Measurements from ENCODE around the gene NDUFA13. TPM values are rescaled to one million over a fixed set of nuclear protein-coding genes. Genes with fewer than 3 reads are reported as not detected.

NDUFA13 gene
- total RNA-seq, 1 donor = 68.8 TPM

- Histone ChIP-seq H3K4me1 (ENCODE audit: insufficient read depth, low read length) (peaks cover 31% of the 10 kb centered on the region), H3K9me3 (ENCODE audit: low read depth, low read length) (no peaks in the 10 kb centered on the region), H3K27me3 (ENCODE audit: insufficient read depth, low read length) (peaks cover 16% of the 10 kb centered on the region), H3K4me3 (ENCODE audit: low read length) (no peak overlapping the region)
Observed at GRCh38 chr19:19542507-19542906, 26.5 kb downstream of the NDUFA13 start.

DNA sequence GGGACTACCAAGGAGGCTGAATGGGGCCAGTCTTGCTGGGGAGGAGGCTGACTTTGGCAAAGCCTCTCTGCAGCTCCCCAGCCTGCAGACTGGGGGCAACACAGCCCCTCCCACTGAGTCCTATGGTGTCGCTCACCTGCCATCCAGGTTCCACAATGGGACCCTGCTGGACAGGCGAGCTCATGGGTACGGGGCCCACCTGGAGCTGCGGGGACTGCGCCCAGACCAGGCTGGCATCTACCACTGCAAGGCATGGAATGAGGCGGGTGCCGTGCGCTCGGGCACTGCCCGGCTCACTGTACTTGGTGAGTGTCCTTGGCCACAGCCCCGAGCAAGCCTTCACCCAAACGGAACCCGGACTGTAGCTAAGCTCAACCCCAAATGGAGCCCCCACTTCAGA, 27.1 kb downstream of the NDUFA13 start:
- Histone ChIP-seq H3K4me3 (ENCODE audit: low read length) (no peak overlapping the region), H3K27me3 (ENCODE audit: insufficient read depth, low read length) (peaks cover 15% of the 10 kb centered on the region), H3K9me3 (ENCODE audit: low read depth, low read length) (no peaks in the 10 kb centered on the region), H3K4me1 (ENCODE audit: insufficient read depth, low read length) (peaks cover 28% of the 10 kb centered on the region)

DNA sequence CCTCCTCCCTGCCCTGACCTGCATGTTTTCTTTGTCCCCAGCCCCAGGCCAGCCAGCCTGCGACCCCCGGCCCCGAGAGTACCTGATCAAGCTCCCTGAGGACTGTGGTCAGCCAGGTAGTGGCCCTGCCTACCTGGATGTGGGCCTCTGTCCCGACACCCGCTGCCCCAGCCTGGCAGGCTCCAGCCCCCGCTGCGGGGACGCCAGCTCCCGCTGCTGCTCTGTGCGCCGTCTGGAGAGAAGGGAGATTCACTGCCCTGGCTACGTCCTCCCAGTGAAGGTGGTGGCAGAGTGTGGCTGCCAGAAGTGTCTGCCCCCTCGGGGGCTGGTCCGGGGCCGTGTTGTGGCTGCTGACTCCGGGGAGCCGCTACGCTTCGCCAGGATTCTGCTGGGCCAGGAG, 27.6 kb downstream of the NDUFA13 start:
- Histone ChIP-seq H3K4me1 (ENCODE audit: insufficient read depth, low read length) (peaks cover 24% of the 10 kb centered on the region), H3K27me3 (ENCODE audit: insufficient read depth, low read length) (peaks cover 10% of the 10 kb centered on the region), H3K9me3 (ENCODE audit: low read depth, low read length) (no peaks in the 10 kb centered on the region), H3K4me3 (ENCODE audit: low read length) (no peak overlapping the region)

GRCh38 chr19:19544257-19544953, 28.4 kb downstream of the NDUFA13 start:
- H3K27me3 ChIP-seq (ENCODE audit: insufficient read depth, low read length) = peaks cover 7% of the 10 kb centered on the region
- no peaks in the 10 kb centered on the region for H3K9me3 ChIP-seq (ENCODE audit: low read depth, low read length)
- H3K4me3 ChIP-seq (ENCODE audit: low read length) = no peak overlapping the region
- peaks cover 24% of the 10 kb centered on the region for H3K4me1 ChIP-seq (ENCODE audit: insufficient read depth, low read length)

DNA sequence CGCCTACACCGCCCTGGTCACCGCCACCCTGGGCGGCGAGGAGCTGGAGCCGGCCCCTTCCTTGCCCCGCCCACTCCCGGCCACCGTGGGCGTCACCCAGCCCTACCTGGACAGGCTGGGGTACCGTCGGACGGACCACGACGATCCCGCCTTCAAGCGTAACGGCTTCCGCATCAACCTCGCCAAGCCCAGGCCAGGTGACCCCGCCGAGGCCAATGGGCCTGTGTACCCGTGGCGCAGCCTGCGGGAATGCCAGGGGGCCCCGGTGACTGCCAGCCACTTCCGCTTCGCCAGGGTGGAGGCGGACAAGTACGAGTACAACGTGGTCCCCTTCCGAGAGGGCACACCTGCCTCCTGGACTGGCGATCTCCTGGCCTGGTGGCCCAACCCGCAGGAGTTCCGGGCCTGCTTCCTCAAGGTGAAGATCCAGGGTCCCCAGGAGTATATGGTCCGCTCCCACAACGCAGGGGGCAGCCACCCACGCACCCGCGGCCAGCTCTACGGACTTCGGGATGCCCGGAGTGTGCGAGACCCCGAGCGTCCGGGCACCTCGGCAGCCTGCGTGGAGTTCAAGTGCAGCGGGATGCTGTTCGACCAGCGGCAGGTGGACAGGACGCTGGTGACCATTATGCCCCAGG, 29.0 kb downstream of the NDUFA13 start:
- Histone ChIP-seq H3K4me1 (ENCODE audit: insufficient read depth, low read length) (peaks cover 24% of the 10 kb centered on the region), H3K9me3 (ENCODE audit: low read depth, low read length) (no peaks in the 10 kb centered on the region), H3K4me3 (ENCODE audit: low read length) (no peak overlapping the region), H3K27me3 (ENCODE audit: insufficient read depth, low read length) (peaks cover under 1% of the 10 kb centered on the region)

DNA sequence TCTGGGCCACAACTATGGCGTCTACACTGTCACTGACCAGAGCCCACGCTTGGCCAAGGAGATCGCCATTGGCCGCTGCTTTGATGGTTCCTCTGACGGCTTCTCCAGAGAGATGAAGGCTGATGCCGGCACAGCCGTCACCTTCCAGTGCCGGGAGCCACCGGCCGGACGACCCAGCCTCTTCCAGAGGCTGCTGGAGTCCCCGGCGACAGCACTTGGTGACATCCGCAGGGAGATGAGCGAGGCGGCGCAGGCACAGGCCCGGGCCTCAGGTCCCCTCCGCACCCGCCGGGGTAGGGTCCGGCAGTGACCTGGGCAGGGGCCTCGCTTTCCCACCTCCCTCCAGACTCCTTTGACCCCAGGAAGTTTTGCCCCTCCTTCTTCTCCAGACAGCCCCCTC, 29.7 kb downstream of the NDUFA13 start:
- H3K4me3 ChIP-seq (ENCODE audit: low read length) = no peak overlapping the region
- no peaks in the 10 kb centered on the region for H3K27me3 ChIP-seq (ENCODE audit: insufficient read depth, low read length)
- H3K9me3 ChIP-seq (ENCODE audit: low read depth, low read length) = no peaks in the 10 kb centered on the region
- peaks cover 21% of the 10 kb centered on the region for H3K4me1 ChIP-seq (ENCODE audit: insufficient read depth, low read length)

DNA sequence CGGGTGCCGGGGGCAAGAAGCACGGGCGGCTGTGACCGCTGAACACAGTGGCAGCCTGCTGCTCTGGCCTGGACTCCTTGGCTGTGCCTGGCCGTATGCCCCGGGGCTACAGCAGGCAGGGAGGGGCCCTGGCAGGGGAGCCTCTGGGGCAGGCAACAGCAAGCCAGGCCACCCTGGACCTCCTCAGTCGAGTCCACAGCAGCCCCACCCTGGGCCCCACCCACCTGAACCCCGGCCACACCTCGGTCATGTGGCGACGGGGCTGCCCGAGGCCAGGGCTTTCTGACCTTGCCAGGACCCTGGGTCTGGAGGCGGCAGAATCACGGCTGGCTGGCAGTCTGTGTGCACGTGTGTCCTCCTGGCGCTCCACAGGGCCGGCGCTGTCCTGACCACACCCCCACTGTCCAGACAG, 30.7 kb downstream of the NDUFA13 start:
- Histone ChIP-seq H3K4me1 (ENCODE audit: insufficient read depth, low read length) (peaks cover 11% of the 10 kb centered on the region), H3K27me3 (ENCODE audit: insufficient read depth, low read length) (no peaks in the 10 kb centered on the region), H3K9me3 (ENCODE audit: low read depth, low read length) (no peaks in the 10 kb centered on the region), H3K4me3 (ENCODE audit: low read length) (no peak overlapping the region)

DNA sequence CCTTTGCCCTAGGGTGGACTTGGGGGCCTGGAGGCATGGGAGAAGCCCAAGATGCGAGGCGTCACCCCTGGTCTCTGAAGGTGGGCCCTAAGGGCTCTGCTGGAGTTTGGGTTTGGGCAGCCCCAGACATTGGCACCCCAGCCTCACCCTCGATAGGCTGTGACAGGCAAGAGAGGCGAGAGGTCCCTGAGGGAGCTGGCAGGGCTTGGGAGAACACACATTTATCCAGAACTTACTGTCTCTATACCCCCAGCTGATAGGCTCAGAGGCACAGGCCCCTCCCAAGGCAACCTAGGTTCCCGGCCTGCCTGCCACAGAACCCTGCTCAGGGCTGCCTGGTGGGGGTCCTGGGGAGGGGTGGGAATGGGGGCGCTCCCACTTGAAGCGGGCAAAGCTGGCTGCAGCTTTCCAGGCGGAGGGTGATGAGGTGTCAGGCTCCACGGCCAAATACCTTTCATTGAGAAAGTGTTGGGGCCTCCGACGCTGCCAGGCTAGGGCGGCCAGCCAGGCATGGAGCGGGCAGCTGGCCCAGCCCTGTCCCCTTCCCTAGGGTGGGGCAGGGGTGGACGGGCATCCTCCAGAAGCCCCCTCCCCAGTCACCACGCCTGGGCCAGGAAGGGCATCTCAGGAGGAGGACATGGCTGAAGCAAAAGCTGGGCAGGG, 31.8 kb downstream of the NDUFA13 start:
- Histone ChIP-seq H3K4me3 (ENCODE audit: low read length) (no peak overlapping the region), H3K27me3 (ENCODE audit: insufficient read depth, low read length) (no peaks in the 10 kb centered on the region), H3K4me1 (ENCODE audit: insufficient read depth, low read length) (peaks cover under 1% of the 10 kb centered on the region), H3K9me3 (ENCODE audit: low read depth, low read length) (no peaks in the 10 kb centered on the region)

DNA sequence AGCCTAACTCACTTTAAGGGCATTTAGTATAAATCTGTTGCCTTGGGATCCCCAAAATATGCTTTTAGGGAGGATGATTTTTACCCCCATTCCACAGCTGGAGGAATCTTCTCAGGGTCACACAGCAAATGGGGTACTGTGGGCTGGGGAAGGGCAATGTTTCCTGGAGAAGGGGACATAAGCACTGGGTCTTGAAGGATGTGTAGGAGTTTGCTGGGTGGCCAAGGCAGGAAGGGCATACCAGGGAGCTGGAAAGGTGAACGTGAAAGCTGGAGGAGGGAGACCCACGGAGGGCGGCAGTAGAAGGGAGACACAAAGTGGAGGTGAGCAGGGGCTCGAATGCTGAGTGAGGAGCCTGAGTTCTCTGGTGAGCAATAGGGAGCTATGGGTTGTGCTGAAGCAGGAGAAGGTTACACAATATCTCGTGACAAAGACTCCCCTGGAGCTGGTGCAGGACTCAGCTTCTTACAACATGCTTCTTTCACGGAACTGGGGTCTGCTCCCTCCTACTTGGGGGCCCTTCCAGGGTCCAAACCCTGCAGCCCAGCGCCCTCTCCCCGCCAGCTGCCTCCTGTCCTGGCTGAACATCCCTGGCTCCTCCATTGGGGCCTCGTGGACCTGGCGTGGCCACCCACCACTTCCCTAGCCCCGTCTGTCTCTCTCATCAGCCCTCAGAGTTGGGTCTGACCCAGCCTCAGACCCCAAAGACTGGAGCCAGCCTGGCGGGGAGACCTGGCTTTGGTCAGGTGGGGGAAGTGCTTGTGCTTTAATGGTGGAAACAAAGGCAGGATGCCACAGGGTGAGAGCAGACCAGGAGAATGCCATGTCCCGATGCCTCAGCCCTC, 33.1 kb downstream of the NDUFA13 start:
- no peak overlapping the region for H3K4me3 ChIP-seq (ENCODE audit: low read length)
- no peaks in the 10 kb centered on the region for H3K4me1 ChIP-seq (ENCODE audit: insufficient read depth, low read length)
- no peaks in the 10 kb centered on the region for H3K9me3 ChIP-seq (ENCODE audit: low read depth, low read length)
- H3K27me3 ChIP-seq (ENCODE audit: insufficient read depth, low read length) = no peaks in the 10 kb centered on the region

DNA sequence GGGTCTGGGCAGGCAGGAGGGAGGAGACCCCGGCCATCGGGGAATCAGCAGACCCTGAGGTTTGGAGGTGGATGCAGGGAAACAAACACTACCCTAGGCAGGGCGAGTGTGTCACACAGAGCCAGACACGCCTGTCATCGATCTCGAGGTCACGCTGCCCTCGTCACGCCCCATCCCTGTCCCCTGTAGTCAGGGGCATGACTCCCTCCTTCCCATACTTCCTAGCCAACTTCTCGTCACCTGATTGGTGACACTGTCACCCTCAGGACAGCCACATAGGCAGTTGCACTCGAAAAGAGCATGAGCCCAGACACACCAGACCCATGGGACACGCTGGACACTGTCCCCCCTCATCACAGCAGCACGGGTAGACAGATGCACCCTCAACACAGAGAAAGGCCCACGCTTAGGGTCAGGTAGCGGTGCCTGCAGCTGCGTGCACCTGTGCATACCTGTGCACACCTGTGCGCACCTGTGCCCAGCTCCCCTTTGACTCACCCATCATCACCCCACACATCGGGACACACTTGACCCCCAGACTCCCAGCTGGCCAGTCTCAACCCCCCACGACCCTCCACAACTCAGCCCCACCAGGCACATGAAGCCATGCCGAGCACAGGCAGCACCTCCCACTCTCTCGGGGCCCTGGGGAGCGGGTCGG, 33.9 kb downstream of the NDUFA13 start:
- Histone ChIP-seq H3K4me1 (ENCODE audit: insufficient read depth, low read length) (no peaks in the 10 kb centered on the region), H3K9me3 (ENCODE audit: low read depth, low read length) (no peaks in the 10 kb centered on the region), H3K4me3 (ENCODE audit: low read length) (no peak overlapping the region), H3K27me3 (ENCODE audit: insufficient read depth, low read length) (no peaks in the 10 kb centered on the region)

GRCh38 chr19:19550485-19550929, 34.5 kb downstream of the NDUFA13 start:
- H3K4me3 ChIP-seq (ENCODE audit: low read length) = no peak overlapping the region
- H3K4me1 ChIP-seq (ENCODE audit: insufficient read depth, low read length) = no peaks in the 10 kb centered on the region
- no peaks in the 10 kb centered on the region for H3K27me3 ChIP-seq (ENCODE audit: insufficient read depth, low read length)
- H3K9me3 ChIP-seq (ENCODE audit: low read depth, low read length) = no peaks in the 10 kb centered on the region

DNA sequence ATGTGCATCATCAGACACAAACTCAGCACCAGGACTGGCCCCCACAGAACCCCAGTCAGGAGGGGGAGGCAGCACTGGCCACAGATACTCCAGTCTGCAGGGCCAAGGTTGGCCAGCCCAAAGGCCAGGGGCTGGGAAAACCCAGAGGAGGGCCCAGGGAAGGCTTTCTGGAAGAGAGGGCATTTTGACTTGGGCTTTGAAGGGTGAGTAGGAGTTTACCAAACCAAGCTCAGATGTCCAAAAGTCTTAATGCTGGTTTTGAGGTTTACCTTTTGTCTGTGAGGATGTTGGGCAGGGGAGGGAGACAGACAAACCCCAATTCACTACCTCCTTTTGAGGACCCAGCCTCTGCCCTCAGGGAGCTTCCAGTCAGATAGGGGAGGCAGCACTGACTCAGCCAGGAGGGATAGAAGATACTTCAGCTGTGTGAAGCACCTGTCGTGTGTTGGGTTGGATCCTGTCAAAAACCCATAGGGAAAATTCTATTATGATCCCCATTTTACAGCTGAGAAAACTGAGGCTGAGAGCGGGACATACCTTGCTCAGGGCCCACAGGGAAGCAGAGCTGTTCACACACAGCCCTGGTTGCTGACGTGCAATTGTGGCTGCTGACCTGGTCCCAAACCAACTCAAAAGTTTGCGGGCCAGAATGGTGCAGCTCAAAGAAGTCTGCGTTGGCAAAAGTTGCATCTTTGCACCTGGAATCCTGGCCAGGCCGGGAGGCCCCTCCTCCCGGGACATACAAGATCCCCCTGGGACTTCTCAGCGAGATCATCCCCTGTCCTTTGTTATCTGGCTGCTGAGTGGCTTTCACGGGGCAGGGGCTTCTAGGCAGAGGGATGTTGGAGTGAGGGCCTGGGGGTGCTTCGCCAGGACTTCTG, 35.2 kb downstream of the NDUFA13 start:
- Histone ChIP-seq H3K9me3 (ENCODE audit: low read depth, low read length) (no peaks in the 10 kb centered on the region), H3K4me3 (ENCODE audit: low read length) (no peak overlapping the region), H3K27me3 (ENCODE audit: insufficient read depth, low read length) (no peaks in the 10 kb centered on the region), H3K4me1 (ENCODE audit: insufficient read depth, low read length) (no peaks in the 10 kb centered on the region)

DNA sequence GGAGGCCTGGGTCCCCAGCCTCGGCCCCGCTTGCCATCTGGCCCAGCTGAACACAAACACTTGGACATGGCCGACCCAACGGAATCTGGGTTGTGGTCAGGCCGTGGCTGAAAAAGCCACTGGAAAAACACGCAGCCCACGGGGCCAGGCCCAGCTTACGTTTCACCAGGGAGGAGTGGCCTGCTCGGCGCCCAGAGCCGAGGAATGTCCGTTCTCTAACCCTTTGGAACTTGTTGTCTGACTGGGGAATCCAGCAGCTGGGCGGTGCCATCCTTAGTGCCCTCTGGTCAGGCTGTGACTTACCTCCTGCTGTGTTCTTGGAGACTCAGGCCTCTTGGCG, 35.8 kb downstream of the NDUFA13 start:
- no peaks in the 10 kb centered on the region for H3K9me3 ChIP-seq (ENCODE audit: low read depth, low read length)
- no peak overlapping the region for H3K4me3 ChIP-seq (ENCODE audit: low read length)
- no peaks in the 10 kb centered on the region for H3K27me3 ChIP-seq (ENCODE audit: insufficient read depth, low read length)
- no peaks in the 10 kb centered on the region for H3K4me1 ChIP-seq (ENCODE audit: insufficient read depth, low read length)

DNA sequence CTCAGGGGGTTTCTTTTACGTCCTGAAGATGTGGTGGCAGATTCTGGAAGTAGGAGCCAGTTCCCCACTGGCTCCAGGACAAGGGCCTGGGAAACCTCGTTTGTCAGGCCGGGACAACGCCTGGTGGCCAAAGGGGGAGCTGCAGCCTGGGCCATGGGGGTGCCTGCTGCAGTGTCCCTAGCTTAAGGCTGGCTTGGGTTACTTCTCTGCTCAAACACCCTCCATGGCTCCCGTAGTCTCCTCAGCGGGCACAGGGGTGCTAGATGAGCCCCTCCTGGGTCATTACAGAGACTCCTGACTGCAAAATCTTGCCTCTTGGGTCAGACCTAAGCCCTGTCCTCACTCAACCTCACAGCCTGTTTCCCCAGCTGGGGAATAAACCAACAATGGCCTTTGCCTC, 36.8 kb downstream of the NDUFA13 start:
- H3K27me3 ChIP-seq (ENCODE audit: insufficient read depth, low read length) = no peaks in the 10 kb centered on the region
- H3K4me3 ChIP-seq (ENCODE audit: low read length) = no peak overlapping the region
- no peaks in the 10 kb centered on the region for H3K9me3 ChIP-seq (ENCODE audit: low read depth, low read length)
- H3K4me1 ChIP-seq (ENCODE audit: insufficient read depth, low read length) = no peaks in the 10 kb centered on the region
